WI38 (cell line): ENCODE results near the gene FITM1.

Experiments
- H3K4me3 ChIP-seq: 2 replicates; pipeline ENCODE4 v1.5.1; 2011; ENCODE audit warnings: low read depth, mild to moderate bottlenecking, control low read depth, low read length
- CTCF ChIP-seq: IDR thresholded peaks from 2 replicates; pipeline ENCODE4 v1.5.1; 2012; ENCODE audit warnings: low read depth, mild to moderate bottlenecking, control low read depth, low read length

FITM1 gene

GRCh38 chr14:24085215-24085614 is 45.2 kb upstream of the FITM1 start:
- no peak overlapping the region for H3K4me3 ChIP-seq
- no peak for TF ChIP-seq CTCF

GRCh38 chr14:24086193-24086955 is 44.1 kb upstream of the FITM1 start:
- no peak overlapping the region for H3K4me3 ChIP-seq
- TF ChIP-seq CTCF, result no peak

- no peak for TF ChIP-seq CTCF
- H3K4me3 ChIP-seq, result no peak overlapping the region
Measured at GRCh38 chr14:24087004-24087403, 43.5 kb upstream of the FITM1 start.

GRCh38 chr14:24088095-24088494 is 42.4 kb upstream of the FITM1 start:
- no peak for TF ChIP-seq CTCF
- H3K4me3 ChIP-seq, result no peak overlapping the region

GRCh38 chr14:24089890-24090289 is 40.6 kb upstream of the FITM1 start:
- no peak overlapping the region for H3K4me3 ChIP-seq
- no peak for TF ChIP-seq CTCF

GRCh38 chr14:24092110-24092504 is 38.4 kb upstream of the FITM1 start:
- no peak for TF ChIP-seq CTCF
- H3K4me3 ChIP-seq, result no peak overlapping the region

- TF ChIP-seq CTCF, result no peak
- H3K4me3 ChIP-seq, result no peak overlapping the region
Measured at GRCh38 chr14:24092505-24093206, 37.8 kb upstream of the FITM1 start.
